Measurements from ENCODE around the gene METAP2.

GRCh38 chr12:95492462-95492861, 18.5 kb downstream of the METAP2 start:
- TF ChIP-seq CTCF (IDR thresholded peaks at IDR 0.05; ENCODE audit: low read depth, low read length, poor library complexity, severe bottlenecking) (no peak), EZH2phosphoT487 (IDR thresholded peaks at IDR 0.05; ENCODE audit: borderline replicate concordance, low read length) (no peak)

All from DOHH2 (cell line).